Measurements from ENCODE around the gene NEUROD2. TPM values are rescaled to one million over a fixed set of nuclear protein-coding genes. Genes with fewer than 3 reads are reported as not detected.

The NEUROD2 gene
- total RNA-seq, 1 donor from 2014 or later: not detected

DNA sequence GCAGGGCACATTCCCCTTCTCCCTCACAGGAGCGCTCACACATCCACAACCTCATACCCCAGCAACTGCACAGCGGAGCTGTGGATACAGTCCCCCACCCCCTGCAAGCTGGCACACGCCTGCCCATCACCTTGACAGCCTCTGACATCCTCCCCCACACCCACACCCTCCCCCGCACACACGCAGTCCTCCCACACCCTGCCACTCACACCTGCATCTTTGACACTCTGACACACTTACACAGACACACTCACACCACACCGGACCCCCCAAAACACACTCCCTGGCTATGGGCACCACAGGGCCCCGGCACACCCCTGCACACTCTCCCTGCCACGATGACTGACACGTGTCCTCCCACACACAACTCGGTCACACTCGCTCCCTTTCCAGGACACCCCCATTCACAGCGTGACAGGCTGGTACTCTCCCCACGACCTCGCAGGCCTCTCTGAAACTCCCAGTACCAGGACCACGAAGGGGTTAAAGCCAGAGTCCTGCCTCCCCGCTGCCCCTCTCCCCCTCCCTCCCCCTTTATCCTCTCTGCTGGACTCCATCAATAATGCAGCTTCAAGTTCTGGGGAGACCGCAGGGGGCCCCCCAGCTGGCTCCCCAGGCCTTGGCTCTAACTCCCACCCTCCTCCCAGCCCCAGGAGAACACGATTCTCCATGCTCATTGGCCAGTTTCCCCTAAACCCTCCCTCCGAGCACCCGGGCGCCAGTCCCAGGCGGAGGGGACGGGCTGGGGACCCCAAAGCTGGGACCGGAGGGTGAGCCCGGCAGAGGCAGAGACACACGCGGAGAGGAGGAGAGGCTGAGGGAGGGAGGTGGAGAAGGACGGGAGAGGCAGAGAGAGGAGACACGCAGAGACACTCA is 18.7 kb upstream of the NEUROD2 start, which contains the start of gene PPP1R1B:
Gene PPP1R1B (plus strand): TSS at position 782 of the 876 bp plus-strand sequence. CDS start 441 bp downstream, outside the sequence.
- TF ChIP-seq, protein P1, sequence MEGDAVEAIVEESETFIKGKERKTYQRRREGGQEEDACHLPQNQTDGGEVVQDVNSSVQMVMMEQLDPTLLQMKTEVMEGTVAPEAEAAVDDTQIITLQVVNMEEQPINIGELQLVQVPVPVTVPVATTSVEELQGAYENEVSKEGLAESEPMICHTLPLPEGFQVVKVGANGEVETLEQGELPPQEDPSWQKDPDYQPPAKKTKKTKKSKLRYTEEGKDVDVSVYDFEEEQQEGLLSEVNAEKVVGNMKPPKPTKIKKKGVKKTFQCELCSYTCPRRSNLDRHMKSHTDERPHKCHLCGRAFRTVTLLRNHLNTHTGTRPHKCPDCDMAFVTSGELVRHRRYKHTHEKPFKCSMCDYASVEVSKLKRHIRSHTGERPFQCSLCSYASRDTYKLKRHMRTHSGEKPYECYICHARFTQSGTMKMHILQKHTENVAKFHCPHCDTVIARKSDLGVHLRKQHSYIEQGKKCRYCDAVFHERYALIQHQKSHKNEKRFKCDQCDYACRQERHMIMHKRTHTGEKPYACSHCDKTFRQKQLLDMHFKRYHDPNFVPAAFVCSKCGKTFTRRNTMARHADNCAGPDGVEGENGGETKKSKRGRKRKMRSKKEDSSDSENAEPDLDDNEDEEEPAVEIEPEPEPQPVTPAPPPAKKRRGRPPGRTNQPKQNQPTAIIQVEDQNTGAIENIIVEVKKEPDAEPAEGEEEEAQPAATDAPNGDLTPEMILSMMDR (conservative IDR thresholded peaks at IDR 0.05): no peak
- H3K27me3 Mint-ChIP-seq (ENCODE audit: low read depth): peaks cover 90% of the 10 kb centered on the region
- no peak for DNase-seq (ENCODE audit: low read depth, low spot score)

DNA sequence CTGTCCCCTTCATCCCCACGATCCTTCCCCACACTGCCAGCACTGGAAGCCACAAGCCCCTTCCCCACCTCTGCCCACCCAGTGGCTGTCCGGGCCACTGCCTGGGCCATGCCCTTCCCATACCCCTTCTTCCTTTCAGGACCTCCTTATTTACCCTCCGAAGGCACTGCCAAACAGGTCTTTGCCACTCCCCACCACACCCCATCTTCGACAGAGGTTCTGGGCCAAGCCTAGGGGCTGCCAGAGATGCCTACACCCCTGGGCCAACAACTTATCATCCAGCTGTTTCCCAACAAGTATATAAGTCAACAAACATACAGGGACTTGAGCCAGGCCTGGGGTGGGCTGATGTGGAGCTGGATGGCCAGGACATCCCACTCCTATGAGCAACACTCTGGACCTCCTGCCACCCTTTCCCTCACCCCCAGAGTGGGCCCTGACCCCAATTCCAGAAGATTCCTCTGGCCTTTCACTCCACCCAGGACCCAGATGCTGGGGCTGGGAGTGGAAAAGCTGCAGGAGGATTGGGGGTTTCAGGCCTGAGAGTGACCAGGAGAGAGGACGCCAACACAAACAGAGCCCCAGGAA is 17.6 kb upstream of the NEUROD2 start:
- no peak for DNase-seq (ENCODE audit: low read depth, low spot score)
- H3K4me1 Mint-ChIP-seq: peaks cover 5% of the 10 kb centered on the region
- no peaks in the 10 kb centered on the region for H3K9me3 Mint-ChIP-seq
- H3K36me3 Mint-ChIP-seq (ENCODE audit: low read depth): no peaks in the 10 kb centered on the region
- no peak overlapping the region for H3K27ac Mint-ChIP-seq (ENCODE audit: unreplicated experiment)
- H3K4me3 Mint-ChIP-seq: no peak overlapping the region
- H3K27me3 Mint-ChIP-seq (ENCODE audit: low read depth): peaks cover 90% of the 10 kb centered on the region
- TF ChIP-seq, protein P1 (conservative IDR thresholded peaks at IDR 0.05): no peak

More for the DNA sequence above, 18.7 kb upstream of the NEUROD2 start, which contains the start of gene PPP1R1B:
- no peak within 1 kb of the TSS for H3K4me3 Mint-ChIP-seq
- no peaks in the 10 kb centered on the region for H3K36me3 Mint-ChIP-seq (ENCODE audit: low read depth)
- no peaks in the 10 kb centered on the region for H3K9me3 Mint-ChIP-seq
- peaks cover 8% of the 10 kb centered on the region for H3K4me1 Mint-ChIP-seq
- H3K27ac Mint-ChIP-seq (ENCODE audit: unreplicated experiment): no peak within 1 kb of the TSS

DNA sequence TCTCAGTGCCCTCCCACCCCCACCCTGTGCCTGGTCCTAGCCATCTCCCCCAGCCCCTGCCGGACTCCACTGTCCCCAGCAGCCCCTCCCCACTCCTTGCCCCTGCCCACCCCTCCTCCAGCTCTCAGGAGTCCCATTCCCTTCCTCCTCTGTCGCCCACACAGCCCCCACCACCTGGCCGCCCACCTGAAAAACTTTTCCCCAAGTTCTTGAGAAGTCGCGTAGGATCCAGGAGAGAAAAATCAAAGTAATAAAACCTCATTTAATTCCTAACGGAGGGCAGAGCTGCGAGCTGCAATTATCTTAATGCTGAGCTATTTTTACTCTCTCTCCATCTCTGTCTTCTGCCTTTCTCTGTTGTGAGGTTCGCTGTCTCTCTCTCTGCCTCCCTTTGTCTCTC is 16.6 kb upstream of the NEUROD2 start:
- H3K36me3 Mint-ChIP-seq (ENCODE audit: low read depth): no peaks in the 10 kb centered on the region
- no peaks in the 10 kb centered on the region for H3K9me3 Mint-ChIP-seq
- DNase-seq (ENCODE audit: low read depth, low spot score): no peak
- H3K27ac Mint-ChIP-seq (ENCODE audit: unreplicated experiment): no peak overlapping the region
- peaks cover 5% of the 10 kb centered on the region for H3K4me1 Mint-ChIP-seq
- TF ChIP-seq, protein P1 (conservative IDR thresholded peaks at IDR 0.05): no peak
- peaks cover 90% of the 10 kb centered on the region for H3K27me3 Mint-ChIP-seq (ENCODE audit: low read depth)
- no peak overlapping the region for H3K4me3 Mint-ChIP-seq

- TF ChIP-seq, protein P1 (conservative IDR thresholded peaks at IDR 0.05): peak; percentile 86
- H3K4me1 Mint-ChIP-seq: peaks cover 6% of the 10 kb centered on the region
- peak; percentile 94 for DNase-seq (ENCODE audit: low read depth, low spot score)
- H3K4me3 Mint-ChIP-seq: peak overlapping the region; percentile 56
- no peaks in the 10 kb centered on the region for H3K36me3 Mint-ChIP-seq (ENCODE audit: low read depth)
- H3K27ac Mint-ChIP-seq (ENCODE audit: unreplicated experiment): no peak overlapping the region
- H3K9me3 Mint-ChIP-seq: no peaks in the 10 kb centered on the region
- peaks cover 90% of the 10 kb centered on the region for H3K27me3 Mint-ChIP-seq (ENCODE audit: low read depth)
Measured at GRCh38 chr17:39623356-39623950, 15.7 kb upstream of the NEUROD2 start.

DNA sequence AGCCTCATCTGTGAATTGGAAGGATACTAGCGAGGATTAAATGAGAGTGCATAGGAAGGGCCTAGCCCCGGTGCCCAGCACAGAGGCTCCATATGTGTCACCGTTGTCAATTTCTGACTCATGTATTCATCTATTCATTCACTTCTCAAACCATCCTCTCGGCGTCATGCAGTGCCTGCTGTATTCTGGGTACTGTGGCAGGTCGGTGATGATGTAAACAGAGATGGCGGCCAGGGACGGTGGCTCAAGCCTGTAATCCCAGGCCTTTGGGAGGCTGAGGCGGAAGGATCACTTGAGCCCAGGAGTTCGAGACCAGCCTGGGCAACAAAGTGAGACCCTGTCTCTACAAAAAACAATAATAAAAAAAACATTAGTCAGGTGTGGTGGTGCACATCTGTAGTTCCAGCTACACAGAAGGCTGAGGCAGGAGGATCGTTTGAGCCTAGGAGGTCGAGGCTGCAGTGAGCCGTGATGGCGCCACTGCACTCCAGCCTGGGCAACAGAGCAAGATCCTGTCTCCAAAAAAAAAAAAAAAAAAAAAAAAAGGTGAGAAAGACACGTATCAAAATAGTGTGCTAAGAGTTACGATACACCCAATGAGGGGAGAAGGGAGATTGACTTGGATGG is 14.8 kb upstream of the NEUROD2 start:
- DNase-seq (ENCODE audit: low read depth, low spot score): no peak
- H3K27me3 Mint-ChIP-seq (ENCODE audit: low read depth): peaks cover 86% of the 10 kb centered on the region
- H3K4me1 Mint-ChIP-seq: peaks cover 10% of the 10 kb centered on the region
- no peaks in the 10 kb centered on the region for H3K9me3 Mint-ChIP-seq
- H3K36me3 Mint-ChIP-seq (ENCODE audit: low read depth): no peaks in the 10 kb centered on the region
- TF ChIP-seq, protein P1 (conservative IDR thresholded peaks at IDR 0.05): no peak
- H3K4me3 Mint-ChIP-seq: peak overlapping the region; percentile 48
- no peak overlapping the region for H3K27ac Mint-ChIP-seq (ENCODE audit: unreplicated experiment)

All from neural crest cell (in vitro differentiated cells).